LNCAP (cell line): ENCODE measurements around the gene CHID1.

Experiments used
- TF ChIP-seq, protein P1 (sequence below): fragments of 450-650 bp; IDR thresholded peaks from 2 replicates; pipeline ENCODE4 v1.5.1; 2017; ENCODE audit warnings: mild to moderate bottlenecking

Gene CHID1

DNA sequence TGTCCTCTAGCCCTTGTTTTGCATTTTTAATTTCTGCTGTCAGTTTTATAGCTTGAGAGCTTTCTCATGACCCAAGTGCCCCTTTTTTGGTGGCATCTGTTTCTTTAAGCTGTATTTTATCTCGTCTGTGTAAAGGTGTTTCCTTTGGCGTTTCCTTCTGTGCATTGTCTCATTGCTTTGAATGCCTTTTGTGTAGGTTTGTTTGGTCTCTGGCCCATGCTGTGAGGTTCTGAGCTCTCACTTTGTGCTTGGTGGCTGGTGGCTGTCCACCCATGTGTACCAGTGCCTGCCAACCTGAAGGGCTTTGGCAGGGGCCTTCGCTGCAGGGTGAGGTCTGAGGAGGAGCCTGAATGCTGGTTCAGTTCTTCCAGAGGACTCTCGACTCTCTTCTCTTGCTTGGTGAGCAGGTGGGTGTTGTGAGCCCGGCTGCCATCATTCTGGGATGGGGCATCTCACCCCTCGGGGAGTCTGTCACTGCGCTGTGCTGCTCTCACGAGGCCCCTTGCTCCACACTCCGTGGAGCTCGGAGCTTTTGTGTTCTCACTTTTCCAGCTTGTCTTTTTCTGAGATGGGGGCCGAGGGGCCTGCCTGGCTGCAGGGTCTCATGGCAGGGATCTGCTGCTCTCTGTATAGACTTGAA is 30.0 kb upstream of the CHID1 start:
- TF ChIP-seq, protein P1, sequence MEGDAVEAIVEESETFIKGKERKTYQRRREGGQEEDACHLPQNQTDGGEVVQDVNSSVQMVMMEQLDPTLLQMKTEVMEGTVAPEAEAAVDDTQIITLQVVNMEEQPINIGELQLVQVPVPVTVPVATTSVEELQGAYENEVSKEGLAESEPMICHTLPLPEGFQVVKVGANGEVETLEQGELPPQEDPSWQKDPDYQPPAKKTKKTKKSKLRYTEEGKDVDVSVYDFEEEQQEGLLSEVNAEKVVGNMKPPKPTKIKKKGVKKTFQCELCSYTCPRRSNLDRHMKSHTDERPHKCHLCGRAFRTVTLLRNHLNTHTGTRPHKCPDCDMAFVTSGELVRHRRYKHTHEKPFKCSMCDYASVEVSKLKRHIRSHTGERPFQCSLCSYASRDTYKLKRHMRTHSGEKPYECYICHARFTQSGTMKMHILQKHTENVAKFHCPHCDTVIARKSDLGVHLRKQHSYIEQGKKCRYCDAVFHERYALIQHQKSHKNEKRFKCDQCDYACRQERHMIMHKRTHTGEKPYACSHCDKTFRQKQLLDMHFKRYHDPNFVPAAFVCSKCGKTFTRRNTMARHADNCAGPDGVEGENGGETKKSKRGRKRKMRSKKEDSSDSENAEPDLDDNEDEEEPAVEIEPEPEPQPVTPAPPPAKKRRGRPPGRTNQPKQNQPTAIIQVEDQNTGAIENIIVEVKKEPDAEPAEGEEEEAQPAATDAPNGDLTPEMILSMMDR: no peak

DNA sequence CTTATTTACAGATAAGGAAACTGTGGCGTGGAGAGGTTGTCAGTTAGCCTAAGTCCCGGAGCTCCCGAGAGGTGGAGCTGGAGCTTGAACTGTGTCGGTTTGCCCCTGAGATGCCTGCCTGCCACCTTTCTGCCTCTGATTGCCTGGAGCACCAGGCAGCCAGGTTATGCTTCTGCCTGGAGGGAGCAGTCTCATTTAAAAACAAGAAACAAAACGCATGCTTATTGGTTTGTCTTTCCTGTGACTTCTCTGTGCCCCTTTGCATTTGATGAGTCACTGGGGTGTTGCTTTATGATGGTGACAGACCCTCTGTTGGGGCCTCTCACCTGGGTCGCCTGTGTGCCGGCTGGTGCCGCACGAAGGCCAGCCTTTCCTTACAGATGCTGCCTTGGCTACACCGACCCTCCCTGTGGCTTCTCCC is 27.2 kb upstream of the CHID1 start:
- TF ChIP-seq, protein P1: no peak

GRCh38 chr11:936199-936598 is 25.6 kb upstream of the CHID1 start:
- TF ChIP-seq, protein P1: no peak

GRCh38 chr11:934527-934926 is 23.9 kb upstream of the CHID1 start:
- TF ChIP-seq, protein P1: no peak

GRCh38 chr11:933936-934335 is 23.3 kb upstream of the CHID1 start:
- TF ChIP-seq, protein P1: no peak

- TF ChIP-seq, protein P1: no peak
These were observed 22.7 kb upstream of the CHID1 start for GRCh38 chr11:933142-933851.

- TF ChIP-seq, protein P1: no peak
These were observed 21.8 kb upstream of the CHID1 start for GRCh38 chr11:932435-932834.
